Gastroesophageal sphincter (tissue), 4 donors: ENCODE measurements around the gene MYO7A. TPM values are rescaled to one million over a fixed set of nuclear protein-coding genes. Genes with fewer than 3 reads are reported as not detected.

ENCODE experiments used
- ATAC-seq: fragments of 150-250 bp; one replicate; pipeline ENCODE4 v1.9.1; 2016; ENCODE audit warnings: mild to moderate bottlenecking, moderate library complexity
- H3K27ac ChIP-seq, 4 donors: fragments of 200-600 bp; sonication (generic) in 3 of 4; 1 replicate in 3 of 4; 2 replicates in 1 of 4; pipeline ENCODE4 v1.5.1; 2016 to 2019
- H3K27me3 ChIP-seq: fragments of 200-600 bp; sonication (generic); one replicate; pipeline ENCODE4 v1.5.1; 2019
- H3K36me3 ChIP-seq, 2 donors: fragments of 200-600 bp; sonication (generic); one replicate each; pipeline ENCODE4 v1.5.1; 2019; ENCODE audit warnings: control low read depth in 1 of 2
- H3K4me1 ChIP-seq, 3 donors: fragments of 200-600 bp; sonication (generic); 1 replicate in 2 of 3; 2 replicates in 1 of 3; pipeline ENCODE4 v1.5.1; 2016 to 2019; ENCODE audit warnings: control low read depth in 2 of 3
- H3K4me3 ChIP-seq, 2 donors: fragments of 200-600 bp; sonication (generic); one replicate each; pipeline ENCODE4 v1.5.1; 2019; ENCODE audit warnings: mild to moderate bottlenecking in 1 of 2, moderate library complexity in 1 of 2
- H3K9me3 ChIP-seq, 3 donors: fragments of 200-600 bp; sonication (generic); one replicate each; pipeline ENCODE4 v1.5.1; 2017 to 2019; ENCODE audit warnings: control low read depth in 2 of 3
- CTCF ChIP-seq, 4 experiments: fragments of 200-600 bp in 2 of 4; fragments of 450-650 bp in 2 of 4; sonication (generic) in 1 of 4; IDR thresholded peaks; one replicate each; pipeline ENCODE4 v1.5.1; 2017 to 2019; ENCODE audit warnings: antibody characterized with exemption in 4 of 4, mild to moderate bottlenecking in 2 of 4, moderate library complexity in 2 of 4
- EP300 ChIP-seq: sonication (generic); formaldehyde crosslinking; IDR thresholded peaks from one replicate; pipeline ENCODE4 v1.6.1; 2017; ENCODE audit warnings: antibody characterized with exemption, mild to moderate bottlenecking
- POLR2A ChIP-seq, 2 donors: fragments of 450-650 bp; IDR thresholded peaks; one replicate each; pipeline ENCODE4 v1.6.1; 2017; ENCODE audit warnings: antibody characterized with exemption in 2 of 2, mild to moderate bottlenecking in 2 of 2, moderate library complexity in 1 of 2
- POLR2AphosphoS5 ChIP-seq: sonication (generic); formaldehyde crosslinking; IDR thresholded peaks from one replicate; pipeline ENCODE4 v1.6.1; 2017; ENCODE audit warnings: antibody characterized with exemption
- WGBS, 2 donors: methylation state at CpG; one replicate each; pipeline ENCODE4 v1.1.5; 2018; ENCODE audit warnings: low coverage in 1 of 2; 5-methylcytosine and 5-hydroxymethylcytosine counted together
- total RNA-seq, 4 donors: library from RNA; depleted of rRNA; stranded (reverse); fragments of >200 nt; gene quantifications; one replicate each; pipeline ENCODE4 v1.1.0, GENCODE V29; 2016

Gene MYO7A
- total RNA-seq, 4 donors from 2014 or later = 4.0 to 11.8 (median 8.7) TPM

- peaks cover 35% of the 10 kb centered on the region for H3K27me3 ChIP-seq
- no peak overlapping the region for H3K27ac ChIP-seq
- H3K4me3 ChIP-seq = no peak overlapping the region
- ATAC-seq = no peak
- H3K9me3 ChIP-seq = no peaks in the 10 kb centered on the region
- H3K36me3 ChIP-seq = no peaks in the 10 kb centered on the region
- 87% methylated on average over 3 of the region's 8 CpGs; no CpG with 5 or more reads in 1 of the 2 donors for WGBS, 2 donors
- TF ChIP-seq EP300 = no peak
- TF ChIP-seq POLR2AphosphoS5 = no peak
- TF ChIP-seq POLR2A (IDR thresholded peaks at IDR 0.05) = no peak
- TF ChIP-seq CTCF (IDR thresholded peaks at IDR 0.05) = no peak
- peaks cover 0 to 16% (median 0%) of the 10 kb centered on the region in 3 donors for H3K4me1 ChIP-seq
Observed at GRCh38 chr11:77148963-77149715, 21.1 kb downstream of the MYO7A start.

- Histone ChIP-seq H3K4me1 (peaks cover 0 to 23% (median 0%) of the 10 kb centered on the region in 3 donors), H3K27me3 (peaks cover 35% of the 10 kb centered on the region), H3K4me3 (no peak overlapping the region), H3K27ac (no peak overlapping the region), H3K9me3 (no peaks in the 10 kb centered on the region), H3K36me3 (no peaks in the 10 kb centered on the region)
- 100% methylated on average over 3 of the region's 12 CpGs; no CpG with 5 or more reads in 1 of the 2 donors for WGBS, 2 donors
- no peak for ATAC-seq
- TF ChIP-seq CTCF (IDR thresholded peaks at IDR 0.05) = no peak
- no peak for TF ChIP-seq POLR2AphosphoS5
- no peak for TF ChIP-seq POLR2A (IDR thresholded peaks at IDR 0.05)
- TF ChIP-seq EP300 = no peak
Observed at GRCh38 chr11:77149716-77150392, 21.8 kb downstream of the MYO7A start.

- no peak for TF ChIP-seq EP300
- no peak for TF ChIP-seq POLR2A (IDR thresholded peaks at IDR 0.05)
- no peak for TF ChIP-seq CTCF (IDR thresholded peaks at IDR 0.05)
- no peak for TF ChIP-seq POLR2AphosphoS5
- WGBS, 2 donors = no CpG with 5 or more reads among the region's 10 CpGs
- Histone ChIP-seq H3K4me3 (no peak overlapping the region), H3K36me3 (no peaks in the 10 kb centered on the region), H3K27ac (no peak overlapping the region), H3K4me1 (peaks cover 0 to 23% (median 0%) of the 10 kb centered on the region in 3 donors), H3K27me3 (peaks cover 26% of the 10 kb centered on the region), H3K9me3 (no peaks in the 10 kb centered on the region)
- ATAC-seq = no peak
Observed at GRCh38 chr11:77150836-77151235, 22.8 kb downstream of the MYO7A start.

GRCh38 chr11:77151804-77152509 is 23.9 kb downstream of the MYO7A start:
- Histone ChIP-seq H3K4me3 (no peak overlapping the region), H3K9me3 (no peaks in the 10 kb centered on the region), H3K4me1 (peaks cover 0 to 23% (median 0%) of the 10 kb centered on the region in 3 donors), H3K27me3 (peaks cover 15% of the 10 kb centered on the region), H3K36me3 (no peaks in the 10 kb centered on the region), H3K27ac (no peak overlapping the region)
- ATAC-seq = no peak
- TF ChIP-seq CTCF (IDR thresholded peaks at IDR 0.05) (no peak), POLR2A (IDR thresholded peaks at IDR 0.05) (no peak), POLR2AphosphoS5 (no peak), EP300 (no peak)
- WGBS, 2 donors = 71 to 84% methylated on average over 2 to 3 of the region's 11 CpGs
